ENCODE data around the gene ADGRG7. TPM values are rescaled to one million over a fixed set of nuclear protein-coding genes. Genes with fewer than 3 reads are reported as not detected.

Gene ADGRG7
- total RNA-seq, 4 donors from 2014 or later: 0.58 TPM; not detected in 3

DNA sequence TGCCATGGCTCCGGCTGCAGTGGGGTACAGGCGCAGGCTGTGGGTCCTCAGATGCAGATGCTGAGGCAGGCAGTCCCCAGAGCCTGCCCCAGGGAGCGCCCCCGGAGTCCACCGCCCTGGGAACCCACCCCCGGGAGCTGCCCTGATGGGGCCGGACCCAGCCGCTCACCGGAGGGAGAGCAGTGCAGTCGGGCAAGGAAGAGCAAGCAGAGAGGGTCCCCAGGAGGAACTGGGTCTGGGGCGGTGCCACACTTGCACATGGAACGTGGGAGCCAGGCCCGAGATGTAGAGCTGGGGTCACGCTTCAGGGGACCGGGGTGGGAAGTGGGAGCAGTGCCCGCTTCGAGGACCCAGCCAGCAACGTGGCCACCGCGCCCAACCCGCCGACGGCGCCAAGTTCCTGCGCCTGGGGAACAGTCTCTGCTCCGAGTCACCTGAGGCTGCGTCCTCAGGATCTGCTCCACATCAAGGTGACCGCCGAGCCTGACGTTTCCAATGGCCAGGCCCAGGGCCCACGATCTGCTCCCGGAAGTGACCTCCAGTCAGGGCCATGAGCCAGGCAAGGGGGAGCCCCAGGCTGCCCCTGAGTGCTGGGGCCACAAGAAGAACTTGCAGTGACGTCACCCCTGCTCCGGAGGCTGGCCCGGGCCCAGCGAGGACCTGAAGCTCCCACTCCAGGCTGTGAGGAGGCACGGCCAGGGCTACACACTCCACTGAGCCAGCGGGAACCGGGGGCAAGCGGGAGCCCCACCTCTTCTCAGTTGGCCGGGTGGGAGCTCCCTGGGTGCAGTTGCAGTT lies 72.9 kb downstream of the ADGRG7 start:
- Histone ChIP-seq H3K9me3 (no peaks in the 10 kb centered on the region), H3K4me3 (no peak overlapping the region), H3K4me1 (no peaks in the 10 kb centered on the region), H3K36me3 (no peaks in the 10 kb centered on the region), H3K27me3 (no peaks in the 10 kb centered on the region), H3K27ac (no peak overlapping the region)
- no peak for DNase-seq
- intact Hi-C loops (cut with DNase I; ENCODE audit: low total_unique reads): no loop called here
- in situ Hi-C loops (cut with MboI; ENCODE audit: low sequenced_read_pairs in 4 of 4): no loop called here
- TF ChIP-seq POLR2A (IDR thresholded peaks at IDR 0.05): no peak
- TF ChIP-seq, protein P1, sequence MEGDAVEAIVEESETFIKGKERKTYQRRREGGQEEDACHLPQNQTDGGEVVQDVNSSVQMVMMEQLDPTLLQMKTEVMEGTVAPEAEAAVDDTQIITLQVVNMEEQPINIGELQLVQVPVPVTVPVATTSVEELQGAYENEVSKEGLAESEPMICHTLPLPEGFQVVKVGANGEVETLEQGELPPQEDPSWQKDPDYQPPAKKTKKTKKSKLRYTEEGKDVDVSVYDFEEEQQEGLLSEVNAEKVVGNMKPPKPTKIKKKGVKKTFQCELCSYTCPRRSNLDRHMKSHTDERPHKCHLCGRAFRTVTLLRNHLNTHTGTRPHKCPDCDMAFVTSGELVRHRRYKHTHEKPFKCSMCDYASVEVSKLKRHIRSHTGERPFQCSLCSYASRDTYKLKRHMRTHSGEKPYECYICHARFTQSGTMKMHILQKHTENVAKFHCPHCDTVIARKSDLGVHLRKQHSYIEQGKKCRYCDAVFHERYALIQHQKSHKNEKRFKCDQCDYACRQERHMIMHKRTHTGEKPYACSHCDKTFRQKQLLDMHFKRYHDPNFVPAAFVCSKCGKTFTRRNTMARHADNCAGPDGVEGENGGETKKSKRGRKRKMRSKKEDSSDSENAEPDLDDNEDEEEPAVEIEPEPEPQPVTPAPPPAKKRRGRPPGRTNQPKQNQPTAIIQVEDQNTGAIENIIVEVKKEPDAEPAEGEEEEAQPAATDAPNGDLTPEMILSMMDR (IDR thresholded peaks at IDR 0.05 in 4 of 5, conservative IDR thresholded peaks at IDR 0.05 in 1 of 5): no peak
- ATAC-seq: no peak

DNA sequence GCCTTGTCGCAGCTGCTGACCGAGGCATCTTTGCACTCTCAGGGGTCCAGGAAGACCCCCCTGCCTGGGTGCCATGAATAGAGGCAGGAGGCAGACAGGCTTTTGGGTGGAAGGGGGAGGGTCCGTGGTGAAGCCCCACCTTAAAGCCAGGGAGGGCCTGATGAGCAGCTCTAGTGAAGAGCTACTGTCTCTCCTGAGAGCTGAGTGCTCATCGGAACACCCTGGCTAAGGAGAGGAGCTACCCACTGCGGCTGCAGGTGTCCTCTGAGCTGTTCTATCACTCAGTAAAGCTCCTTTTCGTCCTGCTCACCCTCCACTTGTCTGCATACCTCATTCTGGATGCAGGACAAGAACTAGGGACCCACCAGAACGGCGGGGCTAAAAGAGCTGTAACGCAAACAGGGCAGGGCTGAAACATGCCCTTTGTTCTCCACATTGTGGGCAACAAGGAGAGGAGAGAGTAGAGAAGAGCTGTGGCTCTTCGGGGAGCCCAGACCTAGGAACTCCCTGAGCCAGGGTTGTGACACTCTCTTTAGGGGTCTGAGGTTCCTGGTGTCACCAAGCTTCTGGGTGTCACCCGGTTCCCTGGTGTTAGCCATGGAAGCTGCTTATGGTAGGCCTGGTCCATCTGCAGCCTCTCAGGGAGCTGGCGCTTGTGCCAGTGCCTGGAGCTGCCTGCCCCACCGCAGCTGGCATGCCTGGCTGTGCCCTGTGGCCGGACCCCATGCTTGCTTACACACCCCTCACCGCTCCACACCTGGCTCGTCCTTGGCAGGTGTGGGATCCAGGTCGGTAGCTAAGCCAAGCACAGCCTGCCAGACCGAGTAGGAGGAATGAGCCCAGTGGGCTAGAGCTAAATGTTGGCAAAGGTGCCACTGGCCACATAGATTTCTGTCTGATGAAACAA lies 73.7 kb downstream of the ADGRG7 start:
- in situ Hi-C loops (cut with MboI; ENCODE audit: low sequenced_read_pairs in 4 of 4): no loop called here
- intact Hi-C loops (cut with DNase I; ENCODE audit: low total_unique reads): no loop called here
- no peak for TF ChIP-seq POLR2A (IDR thresholded peaks at IDR 0.05)
- TF ChIP-seq, protein P1 (IDR thresholded peaks at IDR 0.05 in 4 of 5, conservative IDR thresholded peaks at IDR 0.05 in 1 of 5): no peak
- Histone ChIP-seq H3K36me3 (no peaks in the 10 kb centered on the region), H3K4me3 (no peak overlapping the region), H3K4me1 (no peaks in the 10 kb centered on the region), H3K27ac (no peak overlapping the region), H3K27me3 (no peaks in the 10 kb centered on the region), H3K9me3 (no peaks in the 10 kb centered on the region)
- DNase-seq (no peak), ATAC-seq (no peak)

DNA sequence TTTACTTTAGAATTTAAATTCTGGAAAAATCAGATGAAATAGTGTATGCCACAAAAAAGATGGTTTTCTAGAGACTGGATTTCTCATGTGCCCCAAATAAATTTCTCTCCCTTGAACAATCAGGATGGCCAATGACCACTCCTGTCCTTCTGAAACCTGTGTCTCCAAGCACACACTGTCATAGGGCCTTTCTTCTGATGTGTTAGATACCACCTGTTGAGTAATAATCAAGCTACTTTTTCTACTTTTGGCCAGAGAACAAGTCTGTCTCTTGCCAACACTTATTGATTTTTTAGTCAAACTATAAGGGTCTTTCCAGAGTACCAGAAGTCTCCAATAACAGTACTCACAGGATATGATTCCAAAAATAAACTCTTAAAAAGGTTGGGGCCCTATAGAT lies 83.8 kb downstream of the ADGRG7 start:
- Histone ChIP-seq H3K27ac (no peak overlapping the region), H3K36me3 (no peaks in the 10 kb centered on the region), H3K9me3 (no peaks in the 10 kb centered on the region), H3K4me1 (peaks cover 0 to 4% of the 10 kb centered on the region in 2 donors), H3K27me3 (peaks cover 0 to 4% (median 4%) of the 10 kb centered on the region in 3 donors), H3K4me3 (no peak overlapping the region)
- ATAC-seq: no peak
- in situ Hi-C loops (cut with MboI; ENCODE audit: low sequenced_read_pairs in 4 of 4): no loop called here
- intact Hi-C loops (cut with DNase I; ENCODE audit: low total_unique reads): no loop called here
- TF ChIP-seq POLR2A (IDR thresholded peaks at IDR 0.05): no peak
- TF ChIP-seq, protein P1 (IDR thresholded peaks at IDR 0.05 in 4 of 5, conservative IDR thresholded peaks at IDR 0.05 in 1 of 5): no peak
- DNase-seq: no peak

DNA sequence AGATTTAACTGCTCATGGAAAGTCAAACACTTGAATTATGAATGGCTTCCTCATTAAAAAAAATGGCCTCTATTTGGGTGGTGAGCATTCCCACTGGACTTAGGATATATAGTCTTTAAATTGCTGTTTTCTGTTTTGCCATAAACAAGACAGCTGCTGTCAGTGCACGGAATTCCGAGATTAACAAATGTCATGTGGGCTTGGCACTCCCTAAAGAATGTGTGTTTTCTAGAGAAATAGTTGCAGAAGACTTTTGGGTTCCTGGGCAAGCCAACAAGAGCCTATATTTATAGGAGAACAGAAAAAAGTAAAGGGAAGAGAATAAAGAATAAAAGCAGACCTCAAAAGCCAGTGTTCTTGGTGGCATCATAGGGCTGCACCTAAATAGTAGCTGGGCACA lies 86.3 kb downstream of the ADGRG7 start:
- Histone ChIP-seq H3K4me1 (peaks cover 0 to 4% of the 10 kb centered on the region in 2 donors), H3K27ac (no peak overlapping the region), H3K36me3 (no peaks in the 10 kb centered on the region), H3K4me3 (no peak overlapping the region), H3K27me3 (peaks cover 0 to 4% (median 4%) of the 10 kb centered on the region in 3 donors), H3K9me3 (no peaks in the 10 kb centered on the region)
- ATAC-seq (no peak), DNase-seq (no peak)
- no peak for TF ChIP-seq POLR2A (IDR thresholded peaks at IDR 0.05)
- TF ChIP-seq, protein P1 (IDR thresholded peaks at IDR 0.05 in 4 of 5, conservative IDR thresholded peaks at IDR 0.05 in 1 of 5): no peak
- intact Hi-C loops (cut with DNase I; ENCODE audit: low total_unique reads): no loop called here
- in situ Hi-C loops (cut with MboI; ENCODE audit: low sequenced_read_pairs in 4 of 4): no loop called here

All from gastrocnemius medialis (tissue), 4 donors.